Measurements from ENCODE around the gene OR1L1.

OR1L1 gene

GRCh38 chr9:122695696-122696095 lies 34.2 kb downstream of the OR1L1 start:
- TF ChIP-seq, protein P1, sequence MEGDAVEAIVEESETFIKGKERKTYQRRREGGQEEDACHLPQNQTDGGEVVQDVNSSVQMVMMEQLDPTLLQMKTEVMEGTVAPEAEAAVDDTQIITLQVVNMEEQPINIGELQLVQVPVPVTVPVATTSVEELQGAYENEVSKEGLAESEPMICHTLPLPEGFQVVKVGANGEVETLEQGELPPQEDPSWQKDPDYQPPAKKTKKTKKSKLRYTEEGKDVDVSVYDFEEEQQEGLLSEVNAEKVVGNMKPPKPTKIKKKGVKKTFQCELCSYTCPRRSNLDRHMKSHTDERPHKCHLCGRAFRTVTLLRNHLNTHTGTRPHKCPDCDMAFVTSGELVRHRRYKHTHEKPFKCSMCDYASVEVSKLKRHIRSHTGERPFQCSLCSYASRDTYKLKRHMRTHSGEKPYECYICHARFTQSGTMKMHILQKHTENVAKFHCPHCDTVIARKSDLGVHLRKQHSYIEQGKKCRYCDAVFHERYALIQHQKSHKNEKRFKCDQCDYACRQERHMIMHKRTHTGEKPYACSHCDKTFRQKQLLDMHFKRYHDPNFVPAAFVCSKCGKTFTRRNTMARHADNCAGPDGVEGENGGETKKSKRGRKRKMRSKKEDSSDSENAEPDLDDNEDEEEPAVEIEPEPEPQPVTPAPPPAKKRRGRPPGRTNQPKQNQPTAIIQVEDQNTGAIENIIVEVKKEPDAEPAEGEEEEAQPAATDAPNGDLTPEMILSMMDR (IDR thresholded peaks at IDR 0.05): no peak

Measured in LNCAP (cell line).